ENCODE results near the gene SNX30. TPM values are rescaled to one million over a fixed set of nuclear protein-coding genes. Genes with fewer than 3 reads are reported as not detected.
A peak's percentile ranks its signal among the peaks of the same experiment; 100 is the strongest.

SNX30 gene
- total RNA-seq, 1 experiment from 2014 or later = 12.7 TPM

GRCh38 chr9:112764344-112764743, 13.8 kb downstream of the SNX30 start:
- no TSS peak for BruUV-seq (replicated peaks)
- no peak overlapping the region for H3K4me2 ChIP-seq (ENCODE audit: low read length)
- H3K36me3 ChIP-seq (ENCODE audit: control insufficient read depth in 1 of 2, insufficient read depth in 2 of 2, low read length in 2 of 2) = no peaks in the 10 kb centered on the region
- intact Hi-C loops (cut with micrococcal nuclease) = no loop called here
- no peaks in the 10 kb centered on the region for H3K27me3 ChIP-seq (ENCODE audit: insufficient read depth, low read length)
- no peak overlapping the region for H3K9ac ChIP-seq (ENCODE audit: low read length)
- no peaks in the 10 kb centered on the region for H3K4me1 ChIP-seq (ENCODE audit: control insufficient read depth in 1 of 2, insufficient read depth in 2 of 2, low read length in 2 of 2)
- DNase-seq (ENCODE audit: low read depth, low spot score) (no peak), ATAC-seq (no peak)
- H2AFZ ChIP-seq (ENCODE audit: low read depth, low read length, poor library complexity, severe bottlenecking) = no peak overlapping the region
- ChIA-PET POLR2A (interaction anchor here (1.3 kb wide), 1 partner anchor 15 kb away, joined by 4 read pairs; no protein-coding TSS in a partner anchor), RAD21 (ENCODE audit: low non-redundant PET in 1 of 2, low total read pairs in 2 of 2, uncharacterized antibody in 2 of 2, unreplicated experiment in 2 of 2) (no interaction called here), CTCF (no interaction called here)
- TF ChIP-seq TCF7L2 (IDR thresholded peaks at IDR 0.05; ENCODE audit: borderline replicate concordance, extremely low read depth, insufficient read depth, insufficient read length) (no peak), SIN3A (IDR thresholded peaks at IDR 0.05; ENCODE audit: low read depth) (no peak), EGR1 (IDR thresholded peaks at IDR 0.05; ENCODE audit: low read depth) (no peak), SRF (IDR thresholded peaks at IDR 0.05; ENCODE audit: low read depth) (no peak), ATF3 (IDR thresholded peaks at IDR 0.05) (no peak), POLR2A (IDR thresholded peaks at IDR 0.05; ENCODE audit: borderline replicate concordance, extremely low read depth, insufficient read depth, insufficient read length) (no peak), MAX (IDR thresholded peaks at IDR 0.05) (no peak), EZH2 (IDR thresholded peaks at IDR 0.05) (no peak), CEBPB (IDR thresholded peaks at IDR 0.05; ENCODE audit: low read depth) (no peak), ELF1 (IDR thresholded peaks at IDR 0.05; ENCODE audit: borderline replicate concordance, low read depth) (no peak)
- H3K4me3 ChIP-seq (replicated peaks in 1 of 2; ENCODE audit: low read depth in 1 of 2, low read length in 2 of 2) = no peak overlapping the region
- H3K79me2 ChIP-seq (ENCODE audit: insufficient read depth, low read length) = no peaks in the 10 kb centered on the region; the same call in 1 of the 2 replicates
- no peaks in the 10 kb centered on the region for H3K9me2 ChIP-seq (ENCODE audit: insufficient read depth)
- H4K20me1 ChIP-seq (ENCODE audit: insufficient read depth) = no peaks in the 10 kb centered on the region
- H3K9me3 ChIP-seq (ENCODE audit: control insufficient read depth in 1 of 2, insufficient read depth in 1 of 2, low read depth in 1 of 2, low read length in 2 of 2) = no peaks in the 10 kb centered on the region
- no peak overlapping the region for H3K27ac ChIP-seq (ENCODE audit: low read depth, low read length)

GRCh38 chr9:112764837-112765236, 14.3 kb downstream of the SNX30 start:
- no peak for DNase-seq (ENCODE audit: low read depth, low spot score)
- no peaks in the 10 kb centered on the region for H3K4me1 ChIP-seq (ENCODE audit: control insufficient read depth in 1 of 2, insufficient read depth in 2 of 2, low read length in 2 of 2)
- ChIA-PET POLR2A (interaction anchor here (1.3 kb wide), 1 partner anchor 15 kb away, joined by 4 read pairs; no protein-coding TSS in a partner anchor), CTCF (no interaction called here), RAD21 (ENCODE audit: low non-redundant PET in 1 of 2, low total read pairs in 2 of 2, uncharacterized antibody in 2 of 2, unreplicated experiment in 2 of 2) (no interaction called here)
- H4K20me1 ChIP-seq (ENCODE audit: insufficient read depth) = no peaks in the 10 kb centered on the region
- H3K27ac ChIP-seq (ENCODE audit: low read depth, low read length) = no peak overlapping the region
- H3K27me3 ChIP-seq (ENCODE audit: insufficient read depth, low read length) = no peaks in the 10 kb centered on the region
- H3K4me2 ChIP-seq (ENCODE audit: low read length) = no peak overlapping the region
- no peaks in the 10 kb centered on the region for H3K9me3 ChIP-seq (ENCODE audit: control insufficient read depth in 1 of 2, insufficient read depth in 1 of 2, low read depth in 1 of 2, low read length in 2 of 2)
- peak; percentile 32; the same call in 1 of the 2 replicates for ATAC-seq
- no peaks in the 10 kb centered on the region for H3K36me3 ChIP-seq (ENCODE audit: control insufficient read depth in 1 of 2, insufficient read depth in 2 of 2, low read length in 2 of 2)
- H3K9me2 ChIP-seq (ENCODE audit: insufficient read depth) = no peaks in the 10 kb centered on the region
- TF ChIP-seq RAD21 (IDR thresholded peaks at IDR 0.05; ENCODE audit: low read depth) (no peak), EZH2 (IDR thresholded peaks at IDR 0.05) (no peak), ATF3 (IDR thresholded peaks at IDR 0.05) (no peak), SIN3A (IDR thresholded peaks at IDR 0.05; ENCODE audit: low read depth) (no peak)
- no TSS peak for BruUV-seq (replicated peaks)
- intact Hi-C loops (cut with micrococcal nuclease) = no loop called here
- H3K79me2 ChIP-seq (ENCODE audit: insufficient read depth, low read length) = no peaks in the 10 kb centered on the region; the same call in 1 of the 2 replicates
- no peak overlapping the region for H3K4me3 ChIP-seq (replicated peaks in 1 of 2; ENCODE audit: low read depth in 1 of 2, low read length in 2 of 2)
- no peak overlapping the region for H3K9ac ChIP-seq (ENCODE audit: low read length)
- no peak overlapping the region for H2AFZ ChIP-seq (ENCODE audit: low read depth, low read length, poor library complexity, severe bottlenecking)
